Endothelial cell (in vitro differentiated cells): ENCODE data around the gene NOL12. TPM values are rescaled to one million over a fixed set of nuclear protein-coding genes. Genes with fewer than 3 reads are reported as not detected.
"Not testable (repeated sequence)": the region's sequence is repeated elsewhere in the genome, so short reads cannot be mapped to it uniquely, and the experiment has no call there.

Experiments
- DNase-seq: peaks from one replicate; pipeline ENCODE4 v3.0.0; 2021; ENCODE audit warnings: low spot score
- H3K27ac Mint-ChIP-seq: one replicate; pipeline ENCODE4 v1.8.0; 2021; ENCODE audit warnings: mixed read lengths, inconsistent platforms; ENCODE audit not compliant: unreplicated experiment
- H3K27me3 Mint-ChIP-seq: one replicate; pipeline ENCODE4 v1.8.0; 2021; ENCODE audit warnings: mild to moderate bottlenecking, moderate library complexity, mixed read lengths, inconsistent platforms; ENCODE audit not compliant: unreplicated experiment
- H3K36me3 Mint-ChIP-seq: one replicate; pipeline ENCODE4 v1.8.0; 2021; ENCODE audit warnings: mild to moderate bottlenecking, low read depth, mixed read lengths, inconsistent platforms; ENCODE audit not compliant: unreplicated experiment
- H3K4me1 Mint-ChIP-seq: one replicate; pipeline ENCODE4 v1.8.0; 2021; ENCODE audit warnings: mild to moderate bottlenecking, mixed read lengths, inconsistent platforms; ENCODE audit not compliant: unreplicated experiment
- H3K4me3 Mint-ChIP-seq: one replicate; pipeline ENCODE4 v1.8.0; 2021; ENCODE audit warnings: mild to moderate bottlenecking, mixed read lengths, inconsistent platforms; ENCODE audit not compliant: unreplicated experiment
- H3K9me3 Mint-ChIP-seq: one replicate; pipeline ENCODE4 v1.8.0; 2021; ENCODE audit warnings: mixed read lengths, inconsistent platforms; ENCODE audit not compliant: unreplicated experiment
- total RNA-seq: library from RNA; stranded (reverse); fragmentation: NEBNext Ultra II Directional; extraction: Animal tissue kit (Norgen Biotek cat#: 25700); gene quantifications from one replicate; pipeline ENCODE4 v1.2.1, GENCODE V29; 2021; ENCODE audit not compliant: unreplicated experiment
- TF ChIP-seq, protein P1 (sequence below): fragments of 200-600 bp; sonication (generic); IDR thresholded peaks from one replicate; pipeline ENCODE4 v1.5.0; 2021; ENCODE audit warnings: antibody characterized with exemption; ENCODE audit not compliant: unreplicated experiment

Gene NOL12
- total RNA-seq, 1 donor from 2014 or later = 15.7 TPM

DNA sequence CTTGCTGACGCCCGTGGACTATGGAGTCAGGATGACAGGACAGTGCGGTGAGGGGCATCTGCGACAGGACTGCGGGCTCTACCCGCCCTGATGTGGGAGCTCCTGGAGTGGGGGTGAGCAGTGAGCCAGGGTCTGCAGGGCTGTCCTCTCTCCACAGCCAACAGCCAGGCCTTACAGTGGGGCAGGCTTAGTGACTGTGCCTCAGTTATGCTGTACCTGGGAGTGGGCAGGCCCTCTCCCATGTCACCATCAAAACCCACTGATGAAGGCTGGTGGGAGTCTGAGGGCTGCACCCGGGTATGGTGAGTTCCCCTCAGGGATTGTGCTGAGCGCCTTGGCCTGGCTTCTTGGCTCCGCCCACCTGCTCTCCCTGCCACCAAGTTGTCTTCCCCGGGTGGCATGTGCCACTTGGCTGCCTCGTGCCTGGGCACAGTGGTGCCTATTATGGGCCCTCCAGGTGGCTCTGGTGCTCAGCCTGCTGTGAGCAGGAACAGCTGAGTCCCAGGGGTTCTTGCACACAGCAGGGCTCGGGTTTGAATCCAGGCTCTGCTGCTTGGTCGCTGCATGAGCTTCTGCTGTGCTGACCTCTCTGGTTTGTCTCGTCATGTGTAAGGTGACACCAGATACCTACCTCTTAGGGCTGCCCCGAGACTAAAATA lies 6.6 kb downstream of the NOL12 start:
- Mint-ChIP-seq H3K27ac (peak overlapping the region; percentile 7), H3K9me3 (no peaks in the 10 kb centered on the region), H3K36me3 (peaks cover 18% of the 10 kb centered on the region), H3K4me1 (peaks cover 3% of the 10 kb centered on the region), H3K4me3 (no peak overlapping the region), H3K27me3 (peaks cover 3% of the 10 kb centered on the region)
- DNase-seq = no peak
- TF ChIP-seq, protein P1, sequence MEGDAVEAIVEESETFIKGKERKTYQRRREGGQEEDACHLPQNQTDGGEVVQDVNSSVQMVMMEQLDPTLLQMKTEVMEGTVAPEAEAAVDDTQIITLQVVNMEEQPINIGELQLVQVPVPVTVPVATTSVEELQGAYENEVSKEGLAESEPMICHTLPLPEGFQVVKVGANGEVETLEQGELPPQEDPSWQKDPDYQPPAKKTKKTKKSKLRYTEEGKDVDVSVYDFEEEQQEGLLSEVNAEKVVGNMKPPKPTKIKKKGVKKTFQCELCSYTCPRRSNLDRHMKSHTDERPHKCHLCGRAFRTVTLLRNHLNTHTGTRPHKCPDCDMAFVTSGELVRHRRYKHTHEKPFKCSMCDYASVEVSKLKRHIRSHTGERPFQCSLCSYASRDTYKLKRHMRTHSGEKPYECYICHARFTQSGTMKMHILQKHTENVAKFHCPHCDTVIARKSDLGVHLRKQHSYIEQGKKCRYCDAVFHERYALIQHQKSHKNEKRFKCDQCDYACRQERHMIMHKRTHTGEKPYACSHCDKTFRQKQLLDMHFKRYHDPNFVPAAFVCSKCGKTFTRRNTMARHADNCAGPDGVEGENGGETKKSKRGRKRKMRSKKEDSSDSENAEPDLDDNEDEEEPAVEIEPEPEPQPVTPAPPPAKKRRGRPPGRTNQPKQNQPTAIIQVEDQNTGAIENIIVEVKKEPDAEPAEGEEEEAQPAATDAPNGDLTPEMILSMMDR = no peak

DNA sequence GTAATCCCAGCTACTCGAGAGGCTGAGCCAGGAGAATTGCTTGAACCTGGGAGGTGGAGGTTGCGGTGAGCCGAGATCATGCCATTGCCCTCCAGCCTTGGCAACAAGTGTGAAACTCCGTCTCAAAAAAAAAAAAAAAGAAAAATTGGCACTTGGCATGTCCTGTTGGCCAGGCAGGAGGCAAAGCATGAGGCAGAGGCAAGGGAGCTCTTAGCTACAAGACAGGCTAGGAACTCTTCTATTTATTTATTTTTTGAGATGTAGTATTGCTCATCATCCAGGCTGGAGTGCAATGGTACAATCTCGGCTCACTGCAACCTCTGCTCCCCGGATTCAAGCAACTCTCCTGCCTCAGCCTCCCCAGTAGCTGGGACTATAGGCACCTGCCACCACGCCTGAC lies 8.0 kb downstream of the NOL12 start:
- peaks cover 18% of the 10 kb centered on the region for H3K36me3 Mint-ChIP-seq
- H3K27ac Mint-ChIP-seq, H3K9me3 Mint-ChIP-seq, DNase-seq, H3K27me3 Mint-ChIP-seq, H3K4me3 Mint-ChIP-seq, H3K4me1 Mint-ChIP-seq: not testable (repeated sequence)

DNA sequence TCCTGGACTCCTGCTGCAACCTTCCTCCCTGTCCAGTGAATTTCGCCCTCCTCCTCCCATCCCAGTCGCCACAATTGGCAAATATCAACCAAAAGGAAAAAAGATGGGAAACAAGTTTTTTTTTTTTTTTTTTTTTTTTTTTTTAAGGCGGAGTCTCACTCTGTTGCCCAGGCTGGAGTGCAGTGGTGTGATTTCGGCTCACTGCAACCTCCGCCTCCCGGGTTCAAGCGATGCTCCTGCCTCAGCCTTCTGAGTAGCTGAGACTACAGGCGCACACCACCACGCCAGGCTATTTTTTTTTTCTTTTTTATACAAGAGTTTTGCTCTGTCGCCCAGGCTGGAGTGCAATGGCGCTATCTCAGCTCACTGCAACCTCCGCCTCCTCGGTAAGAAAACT lies 10.1 kb downstream of the NOL12 start:
- Mint-ChIP-seq H3K36me3 (peaks cover 14% of the 10 kb centered on the region), H3K4me3 (peak overlapping the region; percentile 89)
- H3K4me1 Mint-ChIP-seq, H3K27me3 Mint-ChIP-seq, H3K27ac Mint-ChIP-seq, H3K9me3 Mint-ChIP-seq, DNase-seq: not testable (repeated sequence)

DNA sequence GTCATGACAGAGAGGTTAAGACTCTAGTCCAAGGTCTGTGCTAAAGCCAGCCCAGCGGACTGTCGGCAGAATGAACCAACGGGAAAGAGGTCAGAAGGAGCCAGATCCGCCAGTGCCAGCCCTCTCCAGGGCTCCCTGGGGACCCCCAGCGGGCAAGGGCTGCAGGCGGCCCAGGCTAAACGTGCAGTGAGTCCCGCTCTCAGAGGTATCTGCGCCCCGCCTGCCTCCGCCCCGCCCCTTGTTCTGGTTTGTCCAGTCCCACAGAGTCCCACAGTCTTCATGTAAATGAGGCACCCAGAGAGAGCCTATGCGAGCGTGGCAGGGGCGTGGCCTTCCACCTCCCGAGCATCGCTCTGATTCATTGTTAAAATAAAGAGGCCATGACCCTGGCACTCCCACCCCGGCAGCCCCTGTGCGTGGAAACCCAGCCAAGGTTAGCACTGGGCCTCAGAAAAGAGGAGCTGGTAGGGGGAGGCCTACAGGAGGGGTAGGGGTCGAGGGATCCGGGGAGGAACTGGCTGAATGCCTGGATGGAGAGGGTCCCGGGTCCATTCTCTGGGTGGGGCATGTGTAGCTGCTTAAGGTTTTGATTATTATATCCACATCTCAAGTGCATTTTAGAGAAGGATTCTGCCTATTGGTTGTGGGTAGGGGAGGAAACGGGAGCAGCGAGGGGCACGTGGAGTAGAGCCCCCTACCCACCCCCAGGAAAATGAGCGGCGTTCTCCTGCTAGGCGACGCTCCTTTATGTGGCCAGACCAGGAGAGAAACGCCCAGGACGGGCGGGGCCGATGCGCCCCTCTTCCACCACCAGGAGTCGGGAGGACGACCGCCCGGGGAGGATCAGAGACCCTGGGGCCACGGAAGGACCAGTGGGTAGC lies 10.8 kb downstream of the NOL12 start, which contains the start of gene TRIOBP:
TSS of gene TRIOBP (plus strand) at position 392 of the 881 bp plus-strand sequence. CDS start 4,318 bp downstream, outside the sequence.
- peaks cover 3% of the 10 kb centered on the region for H3K27me3 Mint-ChIP-seq
- peaks cover 10% of the 10 kb centered on the region for H3K36me3 Mint-ChIP-seq
- peak; percentile 96 for DNase-seq
- no peaks in the 10 kb centered on the region for H3K9me3 Mint-ChIP-seq
- H3K4me1 Mint-ChIP-seq = peaks cover 3% of the 10 kb centered on the region
- H3K4me3 Mint-ChIP-seq = peak within 1 kb of the TSS; percentile 89
- TF ChIP-seq, protein P1 = no peak
- H3K27ac Mint-ChIP-seq = no peak within 1 kb of the TSS

DNA sequence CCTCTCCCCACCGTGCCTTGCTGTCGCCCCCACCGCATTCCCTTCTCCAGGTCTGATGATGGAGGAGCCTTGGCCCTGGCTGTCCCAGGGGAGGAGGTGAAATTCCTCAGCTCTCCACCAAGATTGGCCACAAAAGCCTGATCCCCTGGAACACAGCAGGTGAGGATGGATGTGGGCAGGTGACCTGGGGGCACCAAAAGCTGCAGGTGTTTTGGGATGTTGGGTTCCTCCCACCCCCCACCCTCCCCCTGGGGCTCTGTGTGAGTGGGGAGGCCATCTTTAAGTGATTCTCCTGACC lies 11.3 kb downstream of the NOL12 start:
- Mint-ChIP-seq H3K36me3 (peaks cover 5% of the 10 kb centered on the region), H3K9me3 (no peaks in the 10 kb centered on the region), H3K4me1 (peaks cover 3% of the 10 kb centered on the region), H3K27me3 (peaks cover 5% of the 10 kb centered on the region), H3K27ac (no peak overlapping the region), H3K4me3 (no peak overlapping the region)
- TF ChIP-seq, protein P1 = no peak
- DNase-seq = no peak
